Measurements from ENCODE around the gene NSMF. TPM values are rescaled to one million over a fixed set of nuclear protein-coding genes. Genes with fewer than 3 reads are reported as not detected.

Gene NSMF
- total and polyA plus RNA-seq, 2 donors (not counting 1 experiment from before 2014, with no cell fraction given), result 28.7 to 59.4 TPM

DNA sequence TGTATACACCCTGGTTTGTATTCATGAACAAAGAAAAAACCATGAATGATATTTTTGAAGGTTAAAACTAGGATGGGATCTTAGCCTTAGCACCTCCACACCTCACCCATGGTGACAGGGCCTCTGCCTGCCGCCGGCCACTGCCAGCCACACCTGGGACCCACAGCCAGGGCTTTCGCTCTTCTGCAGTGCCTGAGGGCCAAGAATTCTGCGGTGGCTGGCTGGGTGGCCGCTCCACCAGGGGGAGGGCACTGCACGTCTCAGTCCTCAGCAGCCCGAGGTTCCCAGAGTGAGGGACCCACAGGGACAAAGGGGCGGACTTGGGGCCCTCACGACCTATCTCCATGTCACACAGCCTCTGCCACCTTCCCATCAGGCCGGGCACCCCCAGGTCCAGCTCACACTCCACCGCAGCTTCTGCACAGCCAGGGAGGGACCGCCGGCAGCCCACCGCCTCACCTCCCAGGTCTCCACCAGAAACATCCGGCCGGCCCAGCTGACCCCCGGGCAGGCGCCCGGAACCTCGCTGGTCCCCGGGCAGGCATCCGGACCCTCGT, 43.0 kb downstream of the NSMF start:
- TF ChIP-seq EZH2 (IDR thresholded peaks at IDR 0.05; ENCODE audit: borderline replicate concordance, insufficient read depth, low read depth, low read length, poor library complexity, severe bottlenecking) (no peak), CTCF (IDR thresholded peaks at IDR 0.05) (no peak)
- H3K27ac ChIP-seq (ENCODE audit: low read length in 2 of 2), result no peak overlapping the region
- peaks cover 44% of the 10 kb centered on the region for H3K79me2 ChIP-seq (ENCODE audit: control insufficient read depth, insufficient read depth, low read length)
- H3K4me1 ChIP-seq (ENCODE audit: control insufficient read depth in 2 of 2, insufficient read depth in 2 of 2, low read length in 2 of 2), result peaks cover 8 to 18% of the 10 kb centered on the region in 2 donors
- DNase-seq, result no peak
- no peak overlapping the region for H3K4me3 ChIP-seq (ENCODE audit: control extremely low read depth in 1 of 5, extremely low read depth in 1 of 5, insufficient read depth in 1 of 5, low read depth in 2 of 5, low read length in 4 of 5)
- Mint-ChIP-seq H3K4me1 (peaks cover 14% of the 10 kb centered on the region), H3K9me3 (ENCODE audit: insufficient read depth) (no peaks in the 10 kb centered on the region), H3K27me3 (no peaks in the 10 kb centered on the region), H3K27ac (no peak overlapping the region), H3K4me3 (no peak overlapping the region)
- no peak overlapping the region for H3K9ac ChIP-seq (ENCODE audit: low read length)
- no peaks in the 10 kb centered on the region for H3K36me3 ChIP-seq (replicated peaks in 1 of 2; ENCODE audit: control extremely low read depth in 1 of 2, control insufficient read depth in 1 of 2, extremely low read depth in 1 of 2, insufficient read depth in 2 of 2, low read length in 1 of 2)
- no peak for ATAC-seq (ENCODE audit: low read depth)
- 97% methylated on average over 22 of the region's 23 CpGs for WGBS (ENCODE audit: insufficient coverage)
- peaks cover 56% of the 10 kb centered on the region for H4K20me1 ChIP-seq (ENCODE audit: control insufficient read depth, insufficient read depth, low read length, poor library complexity, severe bottlenecking)
- no peak overlapping the region for H3K4me2 ChIP-seq (replicated peaks; ENCODE audit: low read depth, low read length, poor library complexity, severe bottlenecking)
- H3K9me3 ChIP-seq (ENCODE audit: control extremely low read depth in 1 of 3, control insufficient read depth in 2 of 3, insufficient read depth in 1 of 3, low read length in 2 of 3), result peaks cover 0 to 2% (median 0%) of the 10 kb centered on the region in 3 donors
- POLR2A ChIA-PET, result no interaction called here
- no peak overlapping the region for H2AFZ ChIP-seq (ENCODE audit: insufficient read depth, low read depth, low read length, poor library complexity, severe bottlenecking)
- H3K27me3 ChIP-seq (replicated peaks in 1 of 4; ENCODE audit: control extremely low read depth in 1 of 4, control insufficient read depth in 3 of 4, insufficient read depth in 4 of 4, low read length in 3 of 4), result peaks cover 0 to 5% (median 2%) of the 10 kb centered on the region in 4 experiments
- CTCF ChIA-PET, result no interaction called here
- intact Hi-C loops (cut with micrococcal nuclease), result no loop called here

GRCh38 chr9:137415451-137415850, 43.7 kb downstream of the NSMF start:
- no peaks in the 10 kb centered on the region for H3K27me3 Mint-ChIP-seq
- no peak for TF ChIP-seq EZH2 (IDR thresholded peaks at IDR 0.05; ENCODE audit: borderline replicate concordance, insufficient read depth, low read depth, low read length, poor library complexity, severe bottlenecking)
- no peak for TF ChIP-seq CTCF (IDR thresholded peaks at IDR 0.05)
- ChIA-PET POLR2A (no interaction called here), CTCF (no interaction called here)
- no peak overlapping the region for H3K27ac ChIP-seq (ENCODE audit: low read length in 2 of 2)
- no peak overlapping the region for H3K27ac Mint-ChIP-seq
- 98% methylated on average over 4 of the region's 5 CpGs for WGBS (ENCODE audit: insufficient coverage)
- H3K4me2 ChIP-seq (replicated peaks; ENCODE audit: low read depth, low read length, poor library complexity, severe bottlenecking), result no peak overlapping the region
- no peak for DNase-seq
- peaks cover 0 to 2% (median 0%) of the 10 kb centered on the region in 3 donors for H3K9me3 ChIP-seq (ENCODE audit: control extremely low read depth in 1 of 3, control insufficient read depth in 2 of 3, insufficient read depth in 1 of 3, low read length in 2 of 3)
- H3K36me3 ChIP-seq (replicated peaks in 1 of 2; ENCODE audit: control extremely low read depth in 1 of 2, control insufficient read depth in 1 of 2, extremely low read depth in 1 of 2, insufficient read depth in 2 of 2, low read length in 1 of 2), result no peaks in the 10 kb centered on the region
- H3K4me1 Mint-ChIP-seq, result peaks cover 15% of the 10 kb centered on the region
- no peak overlapping the region for H3K4me3 ChIP-seq (ENCODE audit: control extremely low read depth in 1 of 5, extremely low read depth in 1 of 5, insufficient read depth in 1 of 5, low read depth in 2 of 5, low read length in 4 of 5)
- intact Hi-C loops (cut with micrococcal nuclease), result no loop called here
- H3K27me3 ChIP-seq (replicated peaks in 1 of 4; ENCODE audit: control extremely low read depth in 1 of 4, control insufficient read depth in 3 of 4, insufficient read depth in 4 of 4, low read length in 3 of 4), result peaks cover 0 to 11% (median 3%) of the 10 kb centered on the region in 4 experiments
- peaks cover 42% of the 10 kb centered on the region for H3K79me2 ChIP-seq (ENCODE audit: control insufficient read depth, insufficient read depth, low read length)
- no peak for ATAC-seq (ENCODE audit: low read depth)
- H4K20me1 ChIP-seq (ENCODE audit: control insufficient read depth, insufficient read depth, low read length, poor library complexity, severe bottlenecking), result peaks cover 62% of the 10 kb centered on the region
- H2AFZ ChIP-seq (ENCODE audit: insufficient read depth, low read depth, low read length, poor library complexity, severe bottlenecking), result no peak overlapping the region
- peaks cover 10 to 20% of the 10 kb centered on the region in 2 donors for H3K4me1 ChIP-seq (ENCODE audit: control insufficient read depth in 2 of 2, insufficient read depth in 2 of 2, low read length in 2 of 2)
- no peaks in the 10 kb centered on the region for H3K9me3 Mint-ChIP-seq (ENCODE audit: insufficient read depth)
- no peak overlapping the region for H3K9ac ChIP-seq (ENCODE audit: low read length)
- H3K4me3 Mint-ChIP-seq, result no peak overlapping the region

All from B cell (primary cell).